Vagina (tissue), 2 donors: ENCODE measurements around the gene TMC5. TPM values are rescaled to one million over a fixed set of nuclear protein-coding genes. Genes with fewer than 3 reads are reported as not detected.

ENCODE experiments used
- DNase-seq, 2 donors: peaks; one replicate each; pipeline ENCODE4 v3.0.0-alpha.2; 2017; ENCODE audit errors: extremely low spot score in 2 of 2
- H3K27ac ChIP-seq: fragments of 200-600 bp; sonication (generic); one replicate; pipeline ENCODE4 v1.5.1; 2019
- H3K27me3 ChIP-seq: fragments of 200-600 bp; sonication (generic); one replicate; pipeline ENCODE4 v1.5.1; 2019
- H3K36me3 ChIP-seq, 2 donors: fragments of 200-600 bp; sonication (generic); one replicate each; pipeline ENCODE4 v1.5.1; 2017 to 2019
- H3K4me1 ChIP-seq: fragments of 200-600 bp; sonication (generic); one replicate; pipeline ENCODE4 v1.5.1; 2019
- H3K4me3 ChIP-seq, 2 donors: fragments of 200-600 bp; sonication (generic); 1 replicate in 1 of 2; 2 replicates in 1 of 2; pipeline ENCODE4 v1.5.1; 2016 to 2019
- H3K9me3 ChIP-seq: fragments of 200-600 bp; sonication (generic); one replicate; pipeline ENCODE4 v1.5.1; 2019
- POLR2A ChIP-seq, 2 donors: fragments of 450-650 bp; IDR thresholded peaks; one replicate each; pipeline ENCODE4 v1.6.1; 2017; ENCODE audit warnings: antibody characterized with exemption in 2 of 2, mild to moderate bottlenecking in 2 of 2, moderate library complexity in 2 of 2
- POLR2AphosphoS5 ChIP-seq, 2 donors: sonication (generic); formaldehyde crosslinking; IDR thresholded peaks; one replicate each; pipeline ENCODE4 v1.9.0; 2017; ENCODE audit warnings: antibody characterized with exemption in 2 of 2, mild to moderate bottlenecking in 2 of 2, low read depth in 1 of 2; ENCODE audit not compliant: insufficient read depth in 1 of 2
- intact Hi-C: fragments of 100-400 bp; cut with DNase I; formaldehyde crosslinking; loops from one replicate; pipeline ENCODE4 v1.15.1; 2023
- total RNA-seq: library from RNA; depleted of rRNA; stranded (reverse); fragments of >200 nt; gene quantifications from one replicate; pipeline ENCODE4 v1.2.3, GENCODE V29; 2016
- TF ChIP-seq, protein P1 (sequence below), 3 experiments: fragments of 450-650 bp in 2 of 3; fragments of 200-600 bp in 1 of 3; sonication (generic) in 1 of 3; IDR thresholded peaks; one replicate each; pipeline ENCODE4 v1.5.1; 2017 to 2019; ENCODE audit warnings: antibody characterized with exemption in 3 of 3, mild to moderate bottlenecking in 2 of 3, moderate library complexity in 2 of 3

The TMC5 gene
- total RNA-seq, 1 donor from 2014 or later = not detected

DNA sequence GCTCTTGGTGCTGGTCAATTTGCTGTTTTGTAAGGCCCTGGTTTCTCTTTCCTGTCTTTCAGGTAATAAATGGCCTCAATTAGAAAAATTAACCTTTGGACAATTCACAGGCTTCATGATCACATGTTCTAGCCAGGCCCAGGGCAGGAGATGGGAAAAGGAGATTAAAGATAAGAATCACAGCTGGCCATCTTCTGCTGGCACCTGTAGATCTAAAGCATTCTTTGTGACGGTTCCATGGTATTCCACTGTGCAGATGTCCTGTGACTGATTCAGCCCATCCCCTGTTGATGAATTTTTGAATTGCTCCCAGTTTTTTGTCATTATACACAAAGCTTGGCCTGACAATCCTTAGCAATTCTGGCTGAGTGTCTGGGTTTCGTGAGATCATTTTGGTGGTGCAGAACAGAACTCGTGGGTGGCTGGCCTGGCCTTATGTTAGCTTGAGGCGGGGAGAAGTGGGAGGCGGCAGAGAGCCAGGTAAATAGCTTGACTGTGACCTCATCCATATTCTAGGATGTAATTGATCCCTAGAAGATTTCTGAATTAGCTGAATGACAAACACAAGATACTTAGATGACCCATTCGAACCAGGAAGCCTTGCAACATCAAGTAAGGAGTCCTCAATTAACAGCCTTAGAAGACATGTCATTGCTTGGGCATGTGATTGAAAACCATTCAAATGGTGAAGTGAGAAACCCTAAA lies 14.1 kb downstream of the TMC5 start:
- no peaks in the 10 kb centered on the region for H3K27me3 ChIP-seq
- TF ChIP-seq, protein P1, sequence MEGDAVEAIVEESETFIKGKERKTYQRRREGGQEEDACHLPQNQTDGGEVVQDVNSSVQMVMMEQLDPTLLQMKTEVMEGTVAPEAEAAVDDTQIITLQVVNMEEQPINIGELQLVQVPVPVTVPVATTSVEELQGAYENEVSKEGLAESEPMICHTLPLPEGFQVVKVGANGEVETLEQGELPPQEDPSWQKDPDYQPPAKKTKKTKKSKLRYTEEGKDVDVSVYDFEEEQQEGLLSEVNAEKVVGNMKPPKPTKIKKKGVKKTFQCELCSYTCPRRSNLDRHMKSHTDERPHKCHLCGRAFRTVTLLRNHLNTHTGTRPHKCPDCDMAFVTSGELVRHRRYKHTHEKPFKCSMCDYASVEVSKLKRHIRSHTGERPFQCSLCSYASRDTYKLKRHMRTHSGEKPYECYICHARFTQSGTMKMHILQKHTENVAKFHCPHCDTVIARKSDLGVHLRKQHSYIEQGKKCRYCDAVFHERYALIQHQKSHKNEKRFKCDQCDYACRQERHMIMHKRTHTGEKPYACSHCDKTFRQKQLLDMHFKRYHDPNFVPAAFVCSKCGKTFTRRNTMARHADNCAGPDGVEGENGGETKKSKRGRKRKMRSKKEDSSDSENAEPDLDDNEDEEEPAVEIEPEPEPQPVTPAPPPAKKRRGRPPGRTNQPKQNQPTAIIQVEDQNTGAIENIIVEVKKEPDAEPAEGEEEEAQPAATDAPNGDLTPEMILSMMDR (IDR thresholded peaks at IDR 0.05) = no peak
- TF ChIP-seq POLR2A (IDR thresholded peaks at IDR 0.05) (no peak), POLR2AphosphoS5 (IDR thresholded peaks at IDR 0.05; ENCODE audit: insufficient read depth in 1 of 2, low read depth in 1 of 2) (no peak)
- H3K4me3 ChIP-seq = no peak overlapping the region
- no peak for DNase-seq
- no peaks in the 10 kb centered on the region for H3K9me3 ChIP-seq
- intact Hi-C loops = no loop called here
- no peak overlapping the region for H3K27ac ChIP-seq
- H3K4me1 ChIP-seq = no peaks in the 10 kb centered on the region
- H3K36me3 ChIP-seq = no peaks in the 10 kb centered on the region

DNA sequence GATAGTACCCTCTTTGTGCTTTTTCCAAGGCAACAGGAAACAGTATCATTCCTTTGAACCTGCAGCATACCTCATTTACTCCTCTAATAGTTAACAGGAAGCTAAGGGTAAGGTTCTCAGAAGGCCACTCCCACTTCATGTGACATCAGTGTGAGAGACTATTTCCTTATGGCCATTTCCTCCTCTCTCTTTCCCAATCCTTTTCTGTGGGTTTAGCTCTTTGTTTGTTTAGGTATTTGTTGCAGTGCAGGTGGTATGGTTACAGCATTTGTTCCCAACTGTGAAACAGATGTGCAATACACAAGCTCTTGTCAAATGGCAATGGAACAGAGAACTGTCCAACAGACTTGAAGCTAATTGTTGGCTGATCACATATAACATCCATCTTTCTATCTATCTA lies 14.7 kb downstream of the TMC5 start:
- Histone ChIP-seq H3K27ac (no peak overlapping the region), H3K4me1 (no peaks in the 10 kb centered on the region), H3K9me3 (no peaks in the 10 kb centered on the region), H3K4me3 (no peak overlapping the region), H3K27me3 (no peaks in the 10 kb centered on the region), H3K36me3 (no peaks in the 10 kb centered on the region)
- DNase-seq = no peak
- intact Hi-C loops = no loop called here
- TF ChIP-seq POLR2A (IDR thresholded peaks at IDR 0.05) = no peak
- TF ChIP-seq, protein P1 (IDR thresholded peaks at IDR 0.05) = no peak
- TF ChIP-seq POLR2AphosphoS5 (IDR thresholded peaks at IDR 0.05; ENCODE audit: insufficient read depth in 1 of 2, low read depth in 1 of 2) = no peak

DNA sequence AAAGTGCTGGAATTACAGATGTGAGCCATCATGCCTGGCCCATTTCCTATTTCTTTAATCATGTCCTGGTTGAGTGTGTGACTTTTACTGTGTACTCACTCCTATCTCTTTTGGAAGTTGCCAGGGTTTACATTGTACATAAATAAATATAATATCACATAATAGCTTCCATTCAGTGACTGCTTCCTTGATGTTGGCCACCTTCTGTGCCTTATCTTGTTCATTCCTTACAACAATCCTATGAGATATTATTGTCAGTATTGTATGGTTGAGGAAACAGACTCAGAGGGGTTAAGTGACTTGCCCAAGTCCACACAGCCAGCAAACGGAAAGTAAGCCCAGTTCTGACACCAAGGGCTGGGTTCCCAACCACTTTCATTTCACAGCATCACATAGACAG lies 16.9 kb downstream of the TMC5 start:
- Histone ChIP-seq H3K27me3 (no peaks in the 10 kb centered on the region), H3K4me3 (no peak overlapping the region), H3K9me3 (no peaks in the 10 kb centered on the region), H3K4me1 (no peaks in the 10 kb centered on the region), H3K27ac (no peak overlapping the region), H3K36me3 (no peaks in the 10 kb centered on the region)
- intact Hi-C loops = no loop called here
- DNase-seq = no peak
- TF ChIP-seq POLR2AphosphoS5 (IDR thresholded peaks at IDR 0.05; ENCODE audit: insufficient read depth in 1 of 2, low read depth in 1 of 2) = no peak
- TF ChIP-seq, protein P1 (IDR thresholded peaks at IDR 0.05) = no peak
- TF ChIP-seq POLR2A (IDR thresholded peaks at IDR 0.05) = no peak

DNA sequence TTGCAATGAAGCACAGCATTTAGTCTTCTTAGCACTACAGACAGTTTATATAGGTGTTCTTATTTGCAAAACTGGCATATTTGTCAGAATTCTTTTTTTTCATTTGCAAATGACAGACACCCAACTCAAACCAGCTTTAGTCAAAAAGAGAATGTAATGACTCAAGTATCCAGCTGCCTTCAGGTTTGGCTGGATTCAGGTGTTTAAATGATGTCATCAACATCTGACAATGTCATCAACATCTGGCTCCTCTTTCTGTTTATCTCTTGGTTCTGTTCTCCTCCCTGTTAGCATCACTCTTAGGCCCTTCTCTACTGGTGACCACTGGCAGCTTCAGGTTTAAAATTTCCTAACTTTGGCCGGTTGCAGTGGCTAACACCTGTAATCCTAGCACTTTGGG lies 18.9 kb downstream of the TMC5 start:
- H3K36me3 ChIP-seq = no peaks in the 10 kb centered on the region
- TF ChIP-seq POLR2A (IDR thresholded peaks at IDR 0.05) (no peak), POLR2AphosphoS5 (IDR thresholded peaks at IDR 0.05; ENCODE audit: insufficient read depth in 1 of 2, low read depth in 1 of 2) (no peak)
- TF ChIP-seq, protein P1 (IDR thresholded peaks at IDR 0.05) = no peak
- no peaks in the 10 kb centered on the region for H3K27me3 ChIP-seq
- no peaks in the 10 kb centered on the region for H3K4me1 ChIP-seq
- no peaks in the 10 kb centered on the region for H3K9me3 ChIP-seq
- no peak for DNase-seq
- H3K4me3 ChIP-seq = no peak overlapping the region
- no peak overlapping the region for H3K27ac ChIP-seq
- intact Hi-C loops = no loop called here

DNA sequence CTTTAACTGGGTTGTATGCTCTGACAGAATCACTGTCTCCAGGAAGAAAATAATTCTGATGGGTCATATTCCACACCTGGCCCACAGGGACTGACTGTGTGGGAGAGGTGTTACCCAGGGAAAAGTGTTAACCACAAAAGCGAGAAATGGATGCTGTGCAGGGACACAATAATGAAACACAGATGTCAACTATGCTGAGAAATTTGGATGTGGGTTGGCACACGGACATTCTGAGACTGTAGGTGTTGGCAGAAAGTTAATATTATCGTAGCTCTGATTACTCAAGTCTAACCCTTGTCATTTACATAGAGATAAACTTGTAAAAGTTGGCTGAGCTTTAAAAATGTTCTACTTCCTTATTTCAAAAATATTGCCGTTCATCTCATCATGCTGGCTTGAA lies 19.6 kb downstream of the TMC5 start:
- intact Hi-C loops = no loop called here
- no peaks in the 10 kb centered on the region for H3K4me1 ChIP-seq
- TF ChIP-seq POLR2AphosphoS5 (IDR thresholded peaks at IDR 0.05; ENCODE audit: insufficient read depth in 1 of 2, low read depth in 1 of 2) (no peak), POLR2A (IDR thresholded peaks at IDR 0.05) (no peak)
- TF ChIP-seq, protein P1 (IDR thresholded peaks at IDR 0.05) = no peak
- no peaks in the 10 kb centered on the region for H3K36me3 ChIP-seq
- H3K4me3 ChIP-seq = no peak overlapping the region
- H3K27ac ChIP-seq = no peak overlapping the region
- no peaks in the 10 kb centered on the region for H3K9me3 ChIP-seq
- DNase-seq = no peak
- no peaks in the 10 kb centered on the region for H3K27me3 ChIP-seq
